ENCODE measurements around the gene KLF3.
"Not testable (repeated sequence)": the region's sequence is repeated elsewhere in the genome, so short reads cannot be mapped to it uniquely, and the experiment has no call there.

Gene KLF3

GRCh38 chr4:38663801-38664705 is at the start of gene KLF3:
KLF3 (plus strand) TSS chr4:38664199; CDS start chr4:38680626, 16,427 bp downstream.
- DNase-seq (ENCODE audit: insufficient read length, low spot score), result peak; percentile 79
- FAIRE-seq, result peak; percentile 23

- DNase-seq (ENCODE audit: insufficient read length, low spot score), result no peak
- FAIRE-seq, result no peak
These were observed 49.8 kb upstream of the KLF3 start for GRCh38 chr4:38614231-38614630.

- DNase-seq (ENCODE audit: insufficient read length, low spot score) (no peak), FAIRE-seq (no peak)
These were observed 48.2 kb upstream of the KLF3 start for GRCh38 chr4:38615847-38616246.

DNA sequence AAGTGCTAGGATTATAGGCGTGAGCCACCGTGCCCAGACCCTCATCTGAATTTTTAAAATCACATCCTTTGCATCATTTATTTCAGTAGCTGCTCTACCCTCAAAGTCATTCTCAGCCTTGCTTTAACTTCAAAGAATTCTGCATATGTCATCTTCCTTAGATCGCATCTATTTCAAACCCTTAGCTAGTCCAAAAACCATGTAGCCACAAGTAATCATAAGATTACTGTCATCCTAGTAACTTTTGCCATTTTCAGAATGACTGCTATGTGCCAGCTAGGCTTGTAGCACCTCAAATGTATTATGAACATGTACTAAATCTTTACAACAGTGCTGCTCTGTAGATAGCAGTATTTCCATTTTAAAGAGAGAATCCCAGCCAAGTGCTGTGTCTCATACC is 45.5 kb upstream of the KLF3 start:
- FAIRE-seq, result no peak
- DNase-seq (ENCODE audit: insufficient read length, low spot score), result no peak

DNA sequence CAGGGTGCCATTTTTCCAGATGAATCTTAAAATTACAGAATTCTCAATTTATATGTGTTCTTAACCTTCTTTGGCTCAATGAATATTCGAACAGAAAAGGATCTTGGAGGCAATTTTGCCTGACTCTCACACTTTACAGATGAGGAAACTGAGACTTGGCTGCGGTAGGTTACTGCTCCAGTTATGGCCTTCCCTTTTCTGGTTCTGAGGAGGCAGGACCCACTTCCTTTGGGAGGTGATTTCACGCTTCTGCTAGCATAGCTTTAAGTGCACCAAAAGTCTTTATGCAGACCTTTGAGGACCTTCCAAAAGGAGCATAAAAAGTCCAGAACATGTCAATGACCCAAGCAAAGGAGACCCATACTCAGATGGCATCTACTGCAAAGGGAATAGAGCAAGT is 44.7 kb upstream of the KLF3 start:
- FAIRE-seq (no peak), DNase-seq (ENCODE audit: insufficient read length, low spot score) (no peak)

DNA sequence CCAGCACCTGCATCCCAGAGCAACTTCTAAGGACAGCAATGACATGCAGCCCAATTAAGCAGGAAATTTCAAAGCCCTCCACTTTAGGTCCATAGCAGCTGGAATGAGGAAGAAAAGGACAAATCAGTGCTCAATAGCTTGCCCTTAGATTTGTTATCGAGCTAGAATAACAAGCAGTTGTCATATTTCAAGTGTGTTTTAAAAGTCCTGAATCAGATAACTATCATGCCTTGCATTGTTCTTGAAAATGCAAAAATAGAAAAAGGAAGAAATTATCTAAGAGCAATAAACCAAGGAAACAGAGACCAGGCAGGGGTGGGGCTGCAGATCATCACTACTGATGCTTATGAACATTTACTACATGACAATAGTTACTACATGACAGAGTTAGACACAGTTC is 43.9 kb upstream of the KLF3 start:
- DNase-seq (ENCODE audit: insufficient read length, low spot score), result no peak

DNA sequence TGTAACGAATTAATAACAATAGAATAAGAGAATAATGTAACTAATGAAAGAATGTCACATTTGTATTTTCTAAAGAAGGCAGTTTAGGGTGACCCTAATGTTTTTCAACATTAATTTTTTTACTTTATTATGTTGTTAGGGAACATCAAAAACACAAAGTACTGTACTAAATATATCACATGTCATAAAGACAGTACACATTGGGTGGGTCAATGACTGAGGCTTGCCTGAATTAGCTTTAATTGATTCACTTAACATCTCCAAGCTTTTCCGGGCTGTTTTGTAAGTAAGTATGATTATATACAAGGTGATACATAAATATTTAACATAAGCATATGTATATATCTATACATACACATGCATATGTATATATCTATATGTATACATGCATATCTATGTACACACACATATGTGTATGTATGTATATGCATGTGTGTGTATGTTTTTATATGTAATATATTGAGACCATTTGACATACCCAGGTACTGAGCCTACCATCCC is 43.4 kb upstream of the KLF3 start:
- FAIRE-seq, result no peak
- DNase-seq (ENCODE audit: insufficient read length, low spot score), result no peak

More for the DNA sequence above, 43.9 kb upstream of the KLF3 start:
- FAIRE-seq, result no peak

DNA sequence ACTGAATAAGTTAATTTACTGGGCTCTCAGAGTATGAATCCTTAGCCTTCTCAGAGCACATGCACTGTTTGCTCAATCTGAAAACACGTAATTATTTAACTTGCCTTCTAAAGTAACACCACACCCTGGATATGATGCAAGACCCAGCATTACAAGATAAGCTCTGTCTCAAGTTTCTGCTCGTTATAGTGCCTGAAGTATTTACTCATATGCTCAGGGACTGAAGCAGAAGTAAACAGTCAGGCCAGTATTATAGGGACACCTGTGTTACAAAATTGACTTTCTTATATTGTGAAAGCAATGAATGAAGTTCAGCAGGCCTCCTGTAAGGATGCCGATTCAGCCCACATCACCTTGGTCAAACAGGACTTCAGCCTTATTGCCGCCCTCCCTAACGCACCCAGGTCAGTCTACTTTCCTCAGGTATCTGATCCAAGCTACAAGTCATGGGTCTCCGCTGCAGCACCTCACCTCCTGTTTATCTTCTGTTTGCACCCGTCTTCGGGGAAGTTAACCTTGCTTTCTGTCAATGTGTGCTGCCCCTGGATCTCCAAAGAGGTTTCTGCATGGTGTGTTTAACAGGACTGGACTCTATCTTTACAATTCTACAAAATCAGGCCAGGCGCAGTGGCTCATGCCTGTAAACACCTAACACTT is 42.8 kb upstream of the KLF3 start:
- no peak for FAIRE-seq
- DNase-seq (ENCODE audit: insufficient read length, low spot score), result peak; percentile 12

- no peak for DNase-seq (ENCODE audit: insufficient read length, low spot score)
- FAIRE-seq, result no peak
These were observed 42.2 kb upstream of the KLF3 start for GRCh38 chr4:38621831-38622230.

DNA sequence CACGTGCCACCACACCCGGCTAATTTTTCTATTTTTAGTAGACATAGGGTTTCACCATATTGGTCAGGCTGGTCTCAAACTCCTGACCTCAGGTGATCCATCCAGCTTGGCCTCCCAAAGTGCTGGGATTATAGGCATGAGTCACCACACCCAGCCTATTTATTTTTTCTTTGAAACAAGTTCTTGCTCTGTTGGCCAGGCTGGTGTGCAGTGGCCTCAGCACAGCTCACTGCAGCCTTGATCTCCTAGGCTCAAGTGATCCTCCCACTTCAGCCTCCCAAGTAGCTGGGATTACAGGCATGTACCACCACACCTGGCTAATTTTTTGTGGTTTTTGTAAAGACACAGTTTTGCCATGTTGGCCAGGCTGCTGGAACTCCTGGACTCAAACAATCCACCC is 41.7 kb upstream of the KLF3 start:
- not testable (repeated sequence) for FAIRE-seq; DNase-seq (ENCODE audit: insufficient read length, low spot score)

GRCh38 chr4:38623260-38623659 is 40.7 kb upstream of the KLF3 start:
- FAIRE-seq (no peak), DNase-seq (ENCODE audit: insufficient read length, low spot score) (no peak)

GRCh38 chr4:38624311-38624710 is 39.7 kb upstream of the KLF3 start:
- FAIRE-seq, result no peak
- DNase-seq (ENCODE audit: insufficient read length, low spot score), result no peak

DNA sequence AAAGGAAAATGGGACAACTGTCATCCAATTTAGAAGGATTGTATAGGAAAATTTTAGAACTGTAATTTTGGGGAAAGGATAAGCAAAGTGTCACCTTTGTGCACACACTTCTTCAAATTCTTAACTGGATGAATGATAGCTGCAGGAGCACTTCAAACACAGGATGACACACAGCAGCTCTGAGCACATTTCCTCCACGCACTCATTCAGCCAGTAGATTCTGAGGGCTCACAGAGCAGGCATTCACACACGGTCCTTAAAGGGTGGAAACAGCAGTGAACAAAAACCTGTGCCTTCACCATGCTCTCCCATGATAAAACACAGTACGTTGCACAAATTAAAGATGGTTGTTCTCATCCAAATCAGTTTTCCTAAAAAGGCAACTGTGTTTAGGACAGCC is 38.5 kb upstream of the KLF3 start:
- no peak for FAIRE-seq

GRCh38 chr4:38626901-38627444 is 37.0 kb upstream of the KLF3 start:
- FAIRE-seq; DNase-seq (ENCODE audit: insufficient read length, low spot score): not testable (repeated sequence)

More for the DNA sequence above, 38.5 kb upstream of the KLF3 start:
- DNase-seq (ENCODE audit: insufficient read length, low spot score), result no peak

- DNase-seq (ENCODE audit: insufficient read length, low spot score) (no peak), FAIRE-seq (no peak)
These were observed 33.5 kb upstream of the KLF3 start for GRCh38 chr4:38630519-38630918.

DNA sequence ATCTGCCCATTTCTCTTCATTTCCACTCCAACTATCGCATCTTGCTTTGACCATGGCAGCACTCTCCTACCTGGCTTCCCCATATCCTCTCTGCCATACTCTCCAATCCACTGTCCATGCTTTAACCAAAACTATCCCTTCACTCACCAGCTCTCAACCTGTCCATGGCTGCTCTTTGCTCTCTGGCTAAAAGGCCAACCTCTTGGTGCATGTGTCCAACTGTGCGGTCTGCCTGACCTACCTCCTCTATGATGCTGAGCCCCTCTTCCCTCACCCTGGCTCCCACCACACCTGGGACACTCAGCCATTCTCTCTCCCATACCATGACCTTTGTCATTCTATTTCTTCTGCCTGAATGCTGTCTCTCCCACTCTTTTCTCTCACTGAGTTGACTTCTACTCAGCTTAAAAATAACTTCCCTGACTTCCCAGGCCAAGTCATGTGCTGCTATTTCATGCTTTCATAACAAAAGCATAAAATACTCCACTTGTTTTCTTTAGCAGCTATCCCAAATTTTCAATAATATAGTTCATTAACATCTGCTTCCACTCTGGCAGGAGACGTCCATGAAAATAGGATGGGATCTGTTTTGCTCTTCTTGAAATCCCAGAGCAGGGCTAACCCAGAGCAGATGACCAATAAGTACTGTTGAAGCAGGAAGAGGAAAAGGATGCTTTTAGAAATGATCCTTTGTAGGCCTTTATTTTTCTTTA is 29.8 kb upstream of the KLF3 start:
- no peak for FAIRE-seq
- DNase-seq (ENCODE audit: insufficient read length, low spot score), result no peak

DNA sequence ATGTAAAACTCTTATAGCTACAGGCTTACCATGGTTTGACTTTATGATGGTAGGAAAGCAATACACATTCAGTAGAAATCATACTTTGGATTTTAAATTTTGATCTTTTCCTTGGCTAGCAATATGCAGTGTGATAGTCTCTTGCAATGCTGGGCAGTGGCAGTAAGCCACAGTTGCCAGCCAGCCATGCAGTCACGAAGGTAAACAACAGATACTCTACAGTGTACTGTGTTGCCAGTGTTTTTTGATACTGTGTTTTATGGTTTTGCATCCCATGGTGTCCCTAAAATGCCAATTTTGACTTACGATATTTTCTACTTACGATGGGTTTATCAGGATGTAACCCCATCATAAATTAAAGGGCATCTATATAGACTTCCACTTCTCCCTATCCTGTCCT is 24.8 kb upstream of the KLF3 start:
- DNase-seq (ENCODE audit: insufficient read length, low spot score) (no peak), FAIRE-seq (no peak)

- FAIRE-seq (no peak), DNase-seq (ENCODE audit: insufficient read length, low spot score) (no peak)
These were observed 22.2 kb upstream of the KLF3 start for GRCh38 chr4:38641811-38642210.

GRCh38 chr4:38644201-38644600 is 19.8 kb upstream of the KLF3 start:
- DNase-seq (ENCODE audit: insufficient read length, low spot score) (no peak), FAIRE-seq (no peak)

DNA sequence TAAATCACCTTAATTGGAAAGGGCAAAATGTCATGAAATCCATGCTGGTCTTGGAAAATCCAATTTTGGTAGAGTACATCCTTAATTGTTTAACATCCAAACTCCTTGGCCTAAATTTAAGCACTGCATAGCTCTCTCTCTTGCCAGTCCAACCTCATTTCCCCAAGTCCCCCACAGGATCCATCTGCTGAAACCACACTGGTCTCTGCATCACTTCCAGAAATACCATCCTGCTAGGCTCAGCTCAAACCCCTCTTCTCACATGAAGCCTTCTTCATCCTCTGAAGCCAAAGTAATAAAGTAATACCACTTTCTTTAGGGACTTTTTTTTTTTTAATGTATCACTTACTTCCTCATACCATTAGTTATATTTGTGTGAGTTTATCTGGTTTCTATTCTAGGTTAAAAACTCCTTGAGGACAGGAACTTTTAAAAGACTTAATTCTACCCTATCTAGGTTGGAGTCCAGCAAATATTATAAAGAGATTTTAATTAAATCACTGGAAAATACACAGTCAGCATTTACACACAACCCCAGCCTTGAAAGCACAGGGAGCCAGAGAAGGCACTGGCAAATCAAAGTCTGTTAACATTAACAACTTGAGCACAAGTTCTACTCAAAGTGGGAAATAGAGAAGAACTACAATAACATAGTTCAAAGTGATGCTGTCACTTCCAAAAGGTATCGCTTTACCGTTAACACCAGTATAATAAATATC is 16.7 kb upstream of the KLF3 start:
- no peak for DNase-seq (ENCODE audit: insufficient read length, low spot score)
- FAIRE-seq, result no peak
